Activated T-cell treated with anti-CD3 and anti-CD28 coated beads, Interleukin-2, amount 50 U/mL, for 24 hours (primary cell): Measurements from ENCODE around the gene BCL11B.

ENCODE experiments used
- DNase-seq: peaks from one replicate; pipeline ENCODE4 v3.0.0-alpha.2; 2020
- H3K27ac Mint-ChIP-seq: 2 replicates; pipeline ENCODE4 v1.8.0; 2020; ENCODE audit warnings: mild to moderate bottlenecking, mixed read lengths
- H3K27me3 Mint-ChIP-seq: 2 replicates; pipeline ENCODE4 v1.8.0; 2020; ENCODE audit warnings: mixed read lengths
- H3K36me3 Mint-ChIP-seq: 2 replicates; pipeline ENCODE4 v1.8.0; 2020; ENCODE audit warnings: low read depth, mixed read lengths
- H3K4me1 Mint-ChIP-seq: 2 replicates; pipeline ENCODE4 v1.8.0; 2020; ENCODE audit warnings: low read depth, mixed read lengths
- H3K4me3 Mint-ChIP-seq: 2 replicates; pipeline ENCODE4 v1.8.0; 2020; ENCODE audit warnings: mild to moderate bottlenecking, moderate library complexity, mixed read lengths
- H3K9me3 Mint-ChIP-seq: 2 replicates; pipeline ENCODE4 v1.8.0; 2020; ENCODE audit warnings: mixed read lengths

BCL11B gene

GRCh38 chr14:99173086-99173485, 98.9 kb downstream of the BCL11B start:
- H3K9me3 Mint-ChIP-seq, result no peaks in the 10 kb centered on the region
- H3K4me1 Mint-ChIP-seq, result peaks cover 19% of the 10 kb centered on the region
- peaks cover 84% of the 10 kb centered on the region for H3K36me3 Mint-ChIP-seq
- peak; percentile 21 for DNase-seq
- H3K27ac Mint-ChIP-seq, result peak overlapping the region; percentile 69
- no peak overlapping the region for H3K4me3 Mint-ChIP-seq
- H3K27me3 Mint-ChIP-seq, result no peaks in the 10 kb centered on the region

GRCh38 chr14:99171396-99171795, 100.6 kb downstream of the BCL11B start:
- Mint-ChIP-seq H3K9me3 (peaks cover 6% of the 10 kb centered on the region), H3K27ac (no peak overlapping the region), H3K4me1 (peaks cover 14% of the 10 kb centered on the region), H3K36me3 (peaks cover 71% of the 10 kb centered on the region), H3K4me3 (no peak overlapping the region), H3K27me3 (no peaks in the 10 kb centered on the region)
- DNase-seq, result no peak

- peaks cover 16% of the 10 kb centered on the region for H3K4me1 Mint-ChIP-seq
- DNase-seq, result peak; percentile 21
- peaks cover 59% of the 10 kb centered on the region for H3K36me3 Mint-ChIP-seq
- H3K27me3 Mint-ChIP-seq, result no peaks in the 10 kb centered on the region
- no peak overlapping the region for H3K27ac Mint-ChIP-seq
- H3K4me3 Mint-ChIP-seq, result no peak overlapping the region
- H3K9me3 Mint-ChIP-seq, result peaks cover 8% of the 10 kb centered on the region
Measured at GRCh38 chr14:99169776-99170356, 102.1 kb downstream of the BCL11B start.

- Mint-ChIP-seq H3K27me3 (no peaks in the 10 kb centered on the region), H3K36me3 (peaks cover 53% of the 10 kb centered on the region), H3K4me1 (peaks cover 17% of the 10 kb centered on the region), H3K4me3 (no peak overlapping the region), H3K27ac (peak overlapping the region; percentile 38), H3K9me3 (peaks cover 10% of the 10 kb centered on the region)
- DNase-seq, result peak; percentile 26
Measured at GRCh38 chr14:99168330-99168729, 103.7 kb downstream of the BCL11B start.

GRCh38 chr14:99166506-99166905, 105.5 kb downstream of the BCL11B start:
- no peaks in the 10 kb centered on the region for H3K27me3 Mint-ChIP-seq
- no peak overlapping the region for H3K27ac Mint-ChIP-seq
- H3K36me3 Mint-ChIP-seq, result peaks cover 38% of the 10 kb centered on the region
- no peak overlapping the region for H3K4me3 Mint-ChIP-seq
- H3K9me3 Mint-ChIP-seq, result peaks cover 19% of the 10 kb centered on the region
- peaks cover 18% of the 10 kb centered on the region for H3K4me1 Mint-ChIP-seq
- DNase-seq, result no peak

- Mint-ChIP-seq H3K27me3 (no peaks in the 10 kb centered on the region), H3K4me1 (peaks cover 16% of the 10 kb centered on the region), H3K9me3 (peaks cover 20% of the 10 kb centered on the region), H3K27ac (no peak overlapping the region), H3K36me3 (peaks cover 25% of the 10 kb centered on the region), H3K4me3 (no peak overlapping the region)
- no peak for DNase-seq
Measured at GRCh38 chr14:99164712-99165111, 107.3 kb downstream of the BCL11B start.

- no peak overlapping the region for H3K4me3 Mint-ChIP-seq
- no peaks in the 10 kb centered on the region for H3K27me3 Mint-ChIP-seq
- no peak for DNase-seq
- peaks cover 20% of the 10 kb centered on the region for H3K9me3 Mint-ChIP-seq
- peaks cover 14% of the 10 kb centered on the region for H3K36me3 Mint-ChIP-seq
- peak overlapping the region; percentile 0 for H3K27ac Mint-ChIP-seq
- H3K4me1 Mint-ChIP-seq, result peaks cover 12% of the 10 kb centered on the region
Measured at GRCh38 chr14:99163446-99163845, 108.6 kb downstream of the BCL11B start.

GRCh38 chr14:99159341-99160340, 112.4 kb downstream of the BCL11B start:
- peak overlapping the region; percentile 5 for H3K27ac Mint-ChIP-seq
- H3K4me3 Mint-ChIP-seq, result no peak overlapping the region

GRCh38 chr14:99158646-99159165, 113.3 kb downstream of the BCL11B start:
- H3K27me3 Mint-ChIP-seq, result no peaks in the 10 kb centered on the region
- no peak for DNase-seq
- peaks cover 12% of the 10 kb centered on the region for H3K9me3 Mint-ChIP-seq
- peaks cover 2% of the 10 kb centered on the region for H3K36me3 Mint-ChIP-seq
- no peak overlapping the region for H3K4me3 Mint-ChIP-seq
- H3K4me1 Mint-ChIP-seq, result peaks cover 12% of the 10 kb centered on the region
- H3K27ac Mint-ChIP-seq, result no peak overlapping the region

More at GRCh38 chr14:99159341-99160340, 112.4 kb downstream of the BCL11B start:
- peaks cover 6% of the 10 kb centered on the region for H3K36me3 Mint-ChIP-seq
- H3K9me3 Mint-ChIP-seq, result peaks cover 12% of the 10 kb centered on the region
- H3K27me3 Mint-ChIP-seq, result no peaks in the 10 kb centered on the region
- peaks cover 15% of the 10 kb centered on the region for H3K4me1 Mint-ChIP-seq
- peak; percentile 26 for DNase-seq

GRCh38 chr14:99158150-99158549, 113.8 kb downstream of the BCL11B start:
- H3K9me3 Mint-ChIP-seq, result peaks cover 8% of the 10 kb centered on the region
- no peak overlapping the region for H3K27ac Mint-ChIP-seq
- DNase-seq, result no peak
- H3K4me3 Mint-ChIP-seq, result no peak overlapping the region
- H3K4me1 Mint-ChIP-seq, result peaks cover 7% of the 10 kb centered on the region
- H3K36me3 Mint-ChIP-seq, result peaks cover 2% of the 10 kb centered on the region
- H3K27me3 Mint-ChIP-seq, result no peaks in the 10 kb centered on the region

GRCh38 chr14:99157676-99158075, 114.3 kb downstream of the BCL11B start:
- Mint-ChIP-seq H3K27ac (no peak overlapping the region), H3K27me3 (no peaks in the 10 kb centered on the region), H3K36me3 (peaks cover 2% of the 10 kb centered on the region), H3K4me3 (no peak overlapping the region), H3K9me3 (peaks cover 7% of the 10 kb centered on the region), H3K4me1 (peaks cover 6% of the 10 kb centered on the region)
- DNase-seq, result peak; percentile 20

- Mint-ChIP-seq H3K4me3 (no peak overlapping the region), H3K9me3 (peaks cover 7% of the 10 kb centered on the region), H3K36me3 (peaks cover 2% of the 10 kb centered on the region), H3K4me1 (peaks cover 6% of the 10 kb centered on the region), H3K27ac (no peak overlapping the region), H3K27me3 (no peaks in the 10 kb centered on the region)
- DNase-seq, result peak; percentile 23
Measured at GRCh38 chr14:99157246-99157645, 114.8 kb downstream of the BCL11B start.

GRCh38 chr14:99156814-99157213, 115.2 kb downstream of the BCL11B start:
- Mint-ChIP-seq H3K4me1 (peaks cover 6% of the 10 kb centered on the region), H3K9me3 (peaks cover 4% of the 10 kb centered on the region), H3K36me3 (peaks cover 2% of the 10 kb centered on the region), H3K27ac (no peak overlapping the region), H3K4me3 (no peak overlapping the region), H3K27me3 (no peaks in the 10 kb centered on the region)
- no peak for DNase-seq

- H3K27ac Mint-ChIP-seq, result no peak overlapping the region
- no peaks in the 10 kb centered on the region for H3K9me3 Mint-ChIP-seq
- peaks cover 6% of the 10 kb centered on the region for H3K4me1 Mint-ChIP-seq
- no peak for DNase-seq
- no peaks in the 10 kb centered on the region for H3K36me3 Mint-ChIP-seq
- no peak overlapping the region for H3K4me3 Mint-ChIP-seq
- no peaks in the 10 kb centered on the region for H3K27me3 Mint-ChIP-seq
Measured at GRCh38 chr14:99156090-99156425, 115.9 kb downstream of the BCL11B start.
